Hepatocyte (in vitro differentiated cells): Measurements from ENCODE around the gene TRPC1.

ENCODE experiments used
- CTCF ChIP-seq: fragments of 200-600 bp; sonication (generic); IDR thresholded peaks from 2 replicates; pipeline ENCODE4 v1.5.1; 2016; ENCODE audit warnings: antibody characterized with exemption, mild to moderate bottlenecking; ENCODE audit not compliant: poor library complexity
- EZH2phosphoT487 ChIP-seq: fragments of 200-600 bp; sonication (generic); IDR thresholded peaks from one replicate; pipeline ENCODE4 v1.6.1; 2018; ENCODE audit warnings: antibody characterized with exemption, mild to moderate bottlenecking, low read depth, moderate library complexity; ENCODE audit not compliant: unreplicated experiment, severe bottlenecking

- TF ChIP-seq CTCF (no peak), EZH2phosphoT487 (no peak)
Observed at GRCh38 chr3:142738396-142738795, 14.6 kb downstream of the TRPC1 start.
